GM18519 (cell line): ENCODE results near the gene FBXO7.

Source experiments
- ATAC-seq: cut with Tn5 transposase; IDR thresholded peaks from one replicate; pipeline ENCODE4 v1.9.1; 2021; ENCODE audit warnings: mild to moderate bottlenecking, moderate library complexity; ENCODE audit not compliant: unreplicated experiment, low FRiP score

FBXO7 gene

DNA sequence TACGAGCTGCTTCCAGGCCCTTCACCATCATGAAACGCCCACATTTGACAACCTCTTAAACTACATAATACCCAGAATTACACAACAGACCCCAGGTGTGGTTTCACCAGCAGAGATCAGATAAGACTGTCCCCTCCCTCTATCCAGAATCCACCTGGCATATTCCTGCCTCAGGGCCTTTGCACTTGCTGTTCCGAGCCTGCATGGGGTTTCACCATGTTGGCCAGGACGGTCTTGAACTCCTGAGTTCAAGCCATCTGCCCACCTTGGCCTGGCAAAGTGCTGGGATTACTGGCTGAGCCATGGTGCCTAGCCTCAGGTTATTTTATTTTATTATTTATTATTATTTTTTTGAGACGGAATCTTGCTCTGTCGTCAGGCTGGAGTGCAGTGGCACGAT lies 73.4 kb downstream of the FBXO7 start:
- no peak for ATAC-seq
